ENCODE data around the gene COPS3.

- TF ChIP-seq CEBPB (IDR thresholded peaks at IDR 0.05), result no peak
- TF ChIP-seq CREB1 (IDR thresholded peaks at IDR 0.05; ENCODE audit: low read depth), result no peak
- no peak for TF ChIP-seq REST (IDR thresholded peaks at IDR 0.05; ENCODE audit: low read depth)
- TF ChIP-seq EP300 (IDR thresholded peaks at IDR 0.05; ENCODE audit: borderline replicate concordance), result no peak
Observed at GRCh38 chr17:17203173-17203730, 77.8 kb downstream of the COPS3 start.
